Measurements from ENCODE around the gene AKR1B1.

Gene AKR1B1

DNA sequence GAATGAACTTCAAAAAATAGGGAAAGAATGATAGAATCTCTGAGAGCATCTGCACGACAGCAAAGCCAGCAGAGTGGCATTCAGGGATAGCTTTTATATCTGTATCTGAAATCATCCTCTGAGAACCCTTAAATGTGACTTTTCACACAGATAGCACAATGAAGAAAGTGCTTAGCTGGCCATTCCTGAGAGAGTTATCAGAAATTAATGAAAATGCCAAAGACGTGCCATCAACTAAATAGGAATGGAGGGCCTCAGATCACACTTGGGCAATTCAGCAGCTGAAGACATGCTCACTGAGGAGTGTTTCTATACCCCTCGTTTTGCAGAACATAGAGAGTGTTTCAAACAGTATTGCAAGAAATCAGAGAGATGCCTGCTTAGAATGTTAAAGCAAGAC lies 51.6 kb downstream of the AKR1B1 start:
- no peak for DNase-seq

DNA sequence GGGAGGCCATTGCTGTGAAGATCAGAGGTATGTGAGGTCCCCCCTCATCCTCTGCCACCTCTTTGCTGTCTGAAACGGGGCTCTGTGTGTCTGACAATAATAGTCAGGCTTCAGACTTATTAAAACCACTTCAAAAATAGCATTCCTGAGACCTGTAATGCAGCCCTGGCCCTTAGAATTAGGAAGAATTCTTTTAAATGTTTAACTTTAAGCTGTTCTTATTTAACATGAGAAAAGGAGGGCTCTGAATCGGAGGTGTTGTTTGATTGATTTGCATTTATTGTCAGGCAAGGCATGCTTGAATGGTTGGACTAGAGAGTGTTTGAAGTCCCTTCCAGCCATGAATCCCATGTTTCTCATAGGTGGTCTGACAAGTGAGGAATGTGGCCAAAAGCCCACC lies 52.5 kb downstream of the AKR1B1 start:
- DNase-seq, result no peak

DNA sequence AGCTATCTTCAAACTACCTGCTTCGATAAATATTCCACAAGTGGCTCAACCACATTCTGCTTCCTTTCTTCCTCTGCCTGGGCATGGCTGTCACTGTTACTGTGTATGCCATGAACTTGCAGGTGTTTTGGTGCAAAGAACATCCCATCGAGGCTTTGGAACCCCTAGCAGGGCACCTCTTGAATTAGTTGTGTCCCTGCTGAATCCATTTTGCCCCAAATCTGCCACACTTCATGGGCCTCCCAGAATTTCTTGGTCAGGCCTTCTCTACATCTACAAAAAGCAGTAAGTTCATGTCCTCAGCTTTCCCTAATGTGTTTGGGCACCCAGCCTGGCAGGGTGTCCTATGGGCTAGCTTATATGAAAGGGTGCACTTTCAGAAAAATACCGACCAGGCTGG lies 53.6 kb downstream of the AKR1B1 start:
- no peak for DNase-seq

DNA sequence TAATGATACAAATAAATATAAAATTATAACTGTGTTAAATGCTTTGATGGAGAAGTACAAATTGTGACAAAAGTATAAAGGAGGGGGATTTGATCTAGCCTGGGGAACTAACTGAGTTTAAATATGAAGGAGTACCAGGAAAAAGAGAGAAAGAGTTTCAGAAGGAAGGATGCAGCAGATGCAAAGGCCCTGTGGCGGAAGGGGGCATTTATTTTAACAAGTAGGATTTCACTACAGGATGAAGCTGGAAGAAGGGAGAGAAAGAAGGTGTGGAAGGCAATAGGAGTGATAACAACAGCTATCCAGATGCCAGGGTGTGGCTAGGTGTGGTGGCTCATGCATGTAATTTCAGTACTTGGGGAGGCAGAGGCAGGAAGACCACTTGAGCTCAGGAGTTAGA lies 55.8 kb downstream of the AKR1B1 start:
- DNase-seq, result no peak

DNA sequence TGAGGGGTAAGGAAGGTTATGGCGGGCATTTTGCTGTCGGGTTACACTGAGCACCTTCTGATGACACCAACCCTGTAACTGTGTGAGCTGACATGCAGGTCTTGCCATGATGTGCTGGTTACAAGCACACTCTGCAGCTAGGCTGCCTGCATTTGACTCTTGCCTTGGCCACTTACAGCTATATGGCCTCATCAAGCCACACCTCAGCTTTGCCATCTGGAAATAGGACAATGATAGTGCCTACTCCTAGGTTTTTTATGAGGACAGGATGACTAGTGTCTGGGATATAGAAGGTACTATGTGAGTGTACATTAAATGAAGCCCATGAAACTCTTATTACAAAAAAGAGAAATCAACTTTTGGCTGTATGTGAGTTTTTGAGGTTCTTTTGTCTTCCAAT lies 58.0 kb downstream of the AKR1B1 start:
- no peak for DNase-seq

DNA sequence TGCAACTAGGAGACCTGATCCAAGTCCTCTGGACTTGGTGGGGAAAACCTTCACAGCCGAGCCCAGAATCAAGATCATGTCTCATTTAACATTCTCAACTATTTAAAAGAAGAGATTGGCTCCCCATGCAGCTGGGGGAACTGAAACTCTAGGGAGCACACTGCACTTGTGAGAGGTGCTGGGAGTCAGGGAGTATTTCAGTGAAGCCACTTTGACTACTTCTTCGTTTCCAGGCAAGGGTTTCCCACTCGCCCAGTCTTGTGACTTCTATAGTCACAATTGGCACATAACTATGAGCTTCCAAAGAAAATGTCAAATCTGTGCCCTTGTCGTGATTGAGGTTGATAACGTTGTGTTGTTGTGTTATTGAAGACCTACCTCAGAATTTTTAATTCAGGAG lies 62.9 kb downstream of the AKR1B1 start:
- DNase-seq, result no peak

DNA sequence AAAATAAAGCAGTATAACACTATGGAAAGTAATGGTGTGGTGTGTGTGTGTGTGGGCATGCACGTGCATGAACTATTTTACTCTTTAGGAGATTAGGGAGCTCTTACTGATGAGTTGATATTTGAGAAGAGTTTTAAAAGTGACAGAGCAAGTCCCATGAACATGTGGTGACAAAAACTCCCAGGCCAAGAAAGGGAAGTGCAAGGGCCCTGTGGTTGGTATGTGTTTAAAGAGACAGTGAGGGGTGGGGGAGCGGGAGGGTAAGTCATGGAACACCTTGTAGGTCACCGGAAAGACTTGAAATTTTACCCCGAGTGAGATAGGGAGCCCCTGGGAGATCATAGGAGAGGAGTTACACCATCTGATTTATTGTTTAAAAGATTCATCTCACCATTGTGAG lies 63.3 kb downstream of the AKR1B1 start:
- DNase-seq, result no peak

DNA sequence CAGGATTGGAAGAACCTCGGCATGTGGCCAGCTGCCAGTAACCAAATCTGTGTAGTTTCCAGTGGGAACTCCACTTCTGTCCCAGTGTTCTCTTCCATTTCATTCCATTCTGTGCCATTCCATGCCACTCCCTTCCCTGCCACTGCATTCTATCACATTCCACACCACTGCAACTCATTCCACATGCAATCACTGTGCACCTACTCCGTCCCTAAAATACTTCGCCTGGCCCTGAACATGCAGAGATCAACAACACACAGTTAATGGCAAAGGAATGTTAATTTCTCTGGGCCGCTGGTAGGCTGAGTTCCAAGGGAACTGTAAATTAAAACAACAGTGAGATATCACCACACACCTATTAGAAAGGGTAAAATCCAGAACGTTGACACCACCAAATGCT lies 64.8 kb downstream of the AKR1B1 start:
- DNase-seq, result no peak
